GM18526 (cell line): ENCODE results near the gene DCLRE1A.

Source experiments
- POLR2A ChIP-seq: IDR thresholded peaks from 3 replicates; pipeline ENCODE4 v1.6.1; 2011; ENCODE audit not compliant: insufficient read length; ENCODE audit errors: extremely low read depth

The DCLRE1A gene

GRCh38 chr10:113854013-113854760 lies at the start of gene DCLRE1A, which contains the start of gene NHLRC2:
Gene DCLRE1A, minus strand, starts transcription at chr10:113854082. Its CDS starts 900 bp downstream, at chr10:113853182.
Gene NHLRC2, plus strand, starts transcription at chr10:113854661. Its CDS starts 212 bp downstream, at chr10:113854873.
- peak; percentile 60 for TF ChIP-seq POLR2A

GRCh38 chr10:113899952-113900598 lies 46.2 kb upstream of the DCLRE1A start:
- TF ChIP-seq POLR2A: no peak

- TF ChIP-seq POLR2A: no peak
Observed at GRCh38 chr10:113897693-113898618, 44.1 kb upstream of the DCLRE1A start.

- TF ChIP-seq POLR2A: no peak
Observed at GRCh38 chr10:113895018-113895417, 41.1 kb upstream of the DCLRE1A start.

- no peak for TF ChIP-seq POLR2A
Observed at GRCh38 chr10:113894581-113894980, 40.7 kb upstream of the DCLRE1A start.

GRCh38 chr10:113893570-113893969 lies 39.7 kb upstream of the DCLRE1A start:
- TF ChIP-seq POLR2A: no peak

GRCh38 chr10:113891476-113891875 lies 37.6 kb upstream of the DCLRE1A start:
- TF ChIP-seq POLR2A: no peak

GRCh38 chr10:113890769-113891168 lies 36.9 kb upstream of the DCLRE1A start:
- TF ChIP-seq POLR2A: no peak

- no peak for TF ChIP-seq POLR2A
Observed at GRCh38 chr10:113889911-113890310, 36.0 kb upstream of the DCLRE1A start.

GRCh38 chr10:113882240-113882639 lies 28.4 kb upstream of the DCLRE1A start:
- no peak for TF ChIP-seq POLR2A

- TF ChIP-seq POLR2A: no peak
Observed at GRCh38 chr10:113880236-113880635, 26.4 kb upstream of the DCLRE1A start.

- no peak for TF ChIP-seq POLR2A
Observed at GRCh38 chr10:113879691-113880090, 25.8 kb upstream of the DCLRE1A start.

GRCh38 chr10:113876461-113876860 lies 22.6 kb upstream of the DCLRE1A start:
- no peak for TF ChIP-seq POLR2A

- TF ChIP-seq POLR2A: no peak
Observed at GRCh38 chr10:113875212-113875611, 21.3 kb upstream of the DCLRE1A start.

GRCh38 chr10:113872139-113873030 lies 18.5 kb upstream of the DCLRE1A start:
- no peak for TF ChIP-seq POLR2A

GRCh38 chr10:113869789-113870188 lies 15.9 kb upstream of the DCLRE1A start:
- no peak for TF ChIP-seq POLR2A
